ENCODE data around the gene TCF12.

Gene TCF12

DNA sequence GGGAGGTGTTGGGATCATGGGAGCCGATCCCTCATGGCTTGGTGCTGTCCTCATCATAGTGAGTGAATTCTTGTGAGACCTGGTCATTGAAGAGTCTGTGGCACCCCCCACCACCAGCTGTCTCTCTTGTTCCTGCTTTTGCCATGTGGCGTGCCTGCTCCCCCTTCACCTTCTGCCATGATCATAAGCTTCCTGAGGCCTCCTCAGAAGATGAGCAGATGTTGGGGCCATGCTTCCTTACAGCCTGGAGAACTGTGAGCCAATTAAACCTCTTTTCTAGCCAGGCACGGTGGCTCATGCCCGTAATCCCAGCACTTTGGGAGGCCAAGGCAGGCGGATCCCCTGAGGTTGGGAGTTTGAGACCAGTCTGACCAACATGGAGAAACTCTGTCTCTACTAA, 420.9 kb downstream of the TCF12 start:
- no peak for DNase-seq (ENCODE audit: low read depth in 2 of 2)
